Panc1 (cell line): ENCODE data around the gene POF1B.

Experiments used
- POLR2AphosphoS5 ChIP-seq: IDR thresholded peaks from 2 replicates; pipeline ENCODE4 v1.6.1; 2012; ENCODE audit warnings: mild to moderate bottlenecking, low read depth, low read length, moderate library complexity
- SIN3A ChIP-seq: IDR thresholded peaks from 2 replicates; pipeline ENCODE4 v1.6.1; 2012; ENCODE audit warnings: low read depth, mild to moderate bottlenecking, low read length, moderate library complexity, borderline replicate concordance; ENCODE audit not compliant: insufficient read depth
- TF ChIP-seq, protein P1 (sequence below): fragments of 450-650 bp; IDR thresholded peaks from 2 replicates; pipeline ENCODE4 v1.5.1; 2017; ENCODE audit warnings: mild to moderate bottlenecking

DNA sequence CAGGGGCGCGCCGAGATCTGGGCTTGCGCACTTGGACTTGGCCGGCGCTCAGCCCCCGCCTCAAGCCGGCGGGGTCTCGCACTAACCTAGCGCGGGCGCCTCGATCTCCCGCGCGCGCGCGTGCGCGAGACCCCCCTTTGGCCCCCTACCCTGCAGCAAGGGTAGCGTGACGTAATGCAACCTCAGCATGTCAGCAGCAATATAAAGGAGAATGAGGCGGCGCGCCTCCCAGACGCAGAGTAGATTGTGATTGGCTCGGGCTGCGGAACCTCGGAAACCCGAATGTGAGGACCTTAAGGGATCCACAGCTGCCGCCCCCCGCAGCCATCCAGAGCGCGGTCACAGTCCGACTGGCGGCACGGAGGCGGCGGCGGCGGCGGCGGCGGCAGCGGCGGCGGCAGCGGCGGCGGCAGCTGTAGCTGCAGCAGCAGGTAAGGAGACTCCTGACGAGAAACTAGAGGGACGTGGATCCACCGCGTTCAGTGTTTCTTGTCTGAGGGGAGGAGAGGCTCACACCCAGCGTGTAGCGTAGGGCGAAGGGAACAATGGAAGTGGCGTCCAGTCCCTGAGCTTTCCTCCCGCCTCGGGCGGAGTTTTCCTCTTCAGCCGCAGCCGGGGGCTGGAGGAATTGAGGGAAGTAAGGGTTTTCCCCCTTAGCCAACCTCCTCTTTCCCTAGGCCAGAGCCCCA is 135.6 kb downstream of the POF1B start, which contains the start of the genes SATL1 and ZNF711:
- TF ChIP-seq, protein P1, sequence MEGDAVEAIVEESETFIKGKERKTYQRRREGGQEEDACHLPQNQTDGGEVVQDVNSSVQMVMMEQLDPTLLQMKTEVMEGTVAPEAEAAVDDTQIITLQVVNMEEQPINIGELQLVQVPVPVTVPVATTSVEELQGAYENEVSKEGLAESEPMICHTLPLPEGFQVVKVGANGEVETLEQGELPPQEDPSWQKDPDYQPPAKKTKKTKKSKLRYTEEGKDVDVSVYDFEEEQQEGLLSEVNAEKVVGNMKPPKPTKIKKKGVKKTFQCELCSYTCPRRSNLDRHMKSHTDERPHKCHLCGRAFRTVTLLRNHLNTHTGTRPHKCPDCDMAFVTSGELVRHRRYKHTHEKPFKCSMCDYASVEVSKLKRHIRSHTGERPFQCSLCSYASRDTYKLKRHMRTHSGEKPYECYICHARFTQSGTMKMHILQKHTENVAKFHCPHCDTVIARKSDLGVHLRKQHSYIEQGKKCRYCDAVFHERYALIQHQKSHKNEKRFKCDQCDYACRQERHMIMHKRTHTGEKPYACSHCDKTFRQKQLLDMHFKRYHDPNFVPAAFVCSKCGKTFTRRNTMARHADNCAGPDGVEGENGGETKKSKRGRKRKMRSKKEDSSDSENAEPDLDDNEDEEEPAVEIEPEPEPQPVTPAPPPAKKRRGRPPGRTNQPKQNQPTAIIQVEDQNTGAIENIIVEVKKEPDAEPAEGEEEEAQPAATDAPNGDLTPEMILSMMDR: no peak
- TF ChIP-seq POLR2AphosphoS5: no peak
- TF ChIP-seq SIN3A: no peak
